GM19328 (cell line): ENCODE results near the gene DDX11.
"Not testable (repeated sequence)": the region's sequence is repeated elsewhere in the genome, so short reads cannot be mapped to it uniquely, and the experiment has no call there.

Experiments used
- ATAC-seq: cut with Tn5 transposase; IDR thresholded peaks from one replicate; pipeline ENCODE4 v1.9.1; 2021; ENCODE audit warnings: mild to moderate bottlenecking, moderate library complexity; ENCODE audit not compliant: unreplicated experiment

DDX11 gene

DNA sequence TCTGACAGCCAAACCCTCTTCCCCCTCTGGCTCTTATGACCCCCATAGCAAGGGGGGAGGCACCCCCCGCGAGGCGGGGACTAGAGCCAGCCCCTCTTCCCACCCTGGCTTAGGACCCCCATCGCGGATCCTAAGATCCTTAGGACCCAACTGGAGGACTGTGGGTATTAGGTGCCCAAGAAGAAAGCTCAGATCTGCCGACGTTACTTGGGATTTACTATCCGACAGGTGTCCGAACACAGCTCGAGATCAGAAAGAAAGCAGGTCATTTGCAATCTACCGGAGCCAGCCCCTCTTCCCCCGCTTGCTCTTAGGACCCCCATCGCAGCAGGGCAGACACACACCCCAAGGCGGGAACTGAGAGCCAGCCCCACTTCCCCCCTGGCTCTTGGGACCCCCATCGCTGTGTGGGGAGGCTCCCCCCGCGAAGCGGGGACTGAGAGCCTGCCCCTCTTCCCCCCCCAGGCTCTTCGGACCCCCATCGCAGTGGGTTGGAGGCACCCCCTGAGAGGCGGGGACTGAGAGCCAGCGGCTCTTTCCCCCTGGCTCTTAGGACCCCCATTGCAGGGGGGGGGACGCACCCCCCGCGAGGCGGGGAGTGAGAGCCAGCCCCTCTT lies 46.8 kb downstream of the DDX11 start:
- ATAC-seq, result no peak

DNA sequence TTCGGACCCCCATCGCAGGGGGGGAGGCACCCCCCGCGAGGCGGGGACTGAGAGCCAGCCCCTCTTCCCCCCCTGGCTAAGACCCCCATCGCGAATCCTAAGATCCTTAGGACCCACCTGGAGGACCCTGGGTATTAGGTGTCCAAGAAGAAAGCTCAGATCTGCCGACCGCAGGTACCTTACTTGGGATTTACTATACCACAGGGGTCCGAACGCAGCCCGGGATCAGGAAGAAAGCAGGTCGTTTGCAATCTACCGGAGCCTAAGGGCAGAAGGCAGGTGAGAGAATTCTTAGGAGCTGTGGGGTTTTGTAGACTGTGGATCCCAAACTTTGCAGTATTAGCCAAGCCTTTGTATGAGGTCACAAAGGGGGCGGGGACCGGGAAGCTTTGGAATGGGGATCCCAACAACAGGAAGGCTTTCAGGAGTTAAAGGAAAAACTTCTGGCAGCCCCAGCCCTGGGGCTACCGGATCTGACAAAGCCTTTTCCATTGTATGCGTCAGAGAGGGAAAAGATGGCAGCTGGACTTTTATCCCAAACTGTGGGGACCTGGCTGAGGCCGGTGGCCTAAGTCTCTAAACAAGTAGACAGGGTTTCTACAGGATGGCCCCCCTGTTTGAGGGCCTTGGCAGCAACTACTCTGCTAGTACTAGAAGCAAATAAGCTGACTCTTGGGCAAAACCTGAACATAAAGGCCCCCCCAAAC lies 47.5 kb downstream of the DDX11 start:
- ATAC-seq, result not testable (repeated sequence)

DNA sequence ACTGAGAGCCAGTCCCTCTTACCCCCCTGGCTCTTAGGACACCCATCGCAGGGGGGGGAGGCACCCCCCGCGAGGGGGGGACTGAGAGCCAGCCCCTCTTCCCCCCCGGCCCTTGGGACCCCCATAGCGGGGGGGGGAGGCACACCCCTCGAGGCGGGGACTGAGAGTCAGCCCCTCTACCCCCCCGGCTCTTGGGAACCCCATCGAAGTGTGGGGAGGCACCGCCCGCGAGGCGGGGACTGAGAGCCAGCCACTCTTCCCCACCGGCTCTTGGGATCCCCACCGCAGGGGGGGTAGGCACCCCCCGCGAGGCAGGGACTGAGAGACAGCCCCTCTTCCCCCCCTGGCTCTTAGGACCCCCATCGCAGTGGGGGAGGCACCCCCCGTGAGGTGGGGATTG lies 48.8 kb downstream of the DDX11 start:
- ATAC-seq, result no peak

DNA sequence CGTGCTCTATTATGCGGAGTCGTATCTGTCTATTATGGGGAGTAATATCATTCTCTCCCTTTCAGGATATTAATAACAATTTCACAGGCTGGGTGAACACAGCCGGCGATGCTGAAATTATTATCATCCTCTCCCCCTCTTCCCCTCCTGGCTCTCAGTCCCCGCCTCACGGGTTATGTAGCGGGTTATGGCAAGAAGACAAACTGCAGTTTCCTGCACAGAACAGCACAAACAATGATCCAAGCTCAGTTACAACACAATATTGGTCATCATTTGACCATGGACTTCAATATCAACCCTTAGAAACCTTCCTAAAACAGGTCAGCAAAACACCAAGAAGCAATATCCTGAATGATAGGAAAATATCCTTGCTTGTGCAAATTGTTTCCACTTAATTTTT lies 50.5 kb downstream of the DDX11 start:
- not testable (repeated sequence) for ATAC-seq

DNA sequence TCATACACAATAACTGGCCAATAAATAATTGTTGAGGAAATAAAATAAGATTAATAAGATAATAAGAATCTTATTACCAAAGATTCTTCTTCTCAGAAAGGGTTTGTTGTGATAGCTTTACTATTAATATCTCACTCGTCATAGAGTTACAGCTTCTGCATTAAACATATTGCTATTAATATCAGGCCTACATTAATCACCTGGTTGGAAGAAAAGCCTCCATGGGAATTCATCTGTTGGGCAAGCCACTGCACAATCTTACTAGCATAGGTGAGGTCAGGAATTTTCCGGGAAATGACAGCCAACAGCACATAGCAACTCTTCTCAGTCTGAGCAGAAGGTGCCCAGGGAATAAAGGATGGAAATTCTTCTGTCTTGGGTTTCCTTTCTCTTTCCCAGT lies 51.5 kb downstream of the DDX11 start:
- not testable (repeated sequence) for ATAC-seq

DNA sequence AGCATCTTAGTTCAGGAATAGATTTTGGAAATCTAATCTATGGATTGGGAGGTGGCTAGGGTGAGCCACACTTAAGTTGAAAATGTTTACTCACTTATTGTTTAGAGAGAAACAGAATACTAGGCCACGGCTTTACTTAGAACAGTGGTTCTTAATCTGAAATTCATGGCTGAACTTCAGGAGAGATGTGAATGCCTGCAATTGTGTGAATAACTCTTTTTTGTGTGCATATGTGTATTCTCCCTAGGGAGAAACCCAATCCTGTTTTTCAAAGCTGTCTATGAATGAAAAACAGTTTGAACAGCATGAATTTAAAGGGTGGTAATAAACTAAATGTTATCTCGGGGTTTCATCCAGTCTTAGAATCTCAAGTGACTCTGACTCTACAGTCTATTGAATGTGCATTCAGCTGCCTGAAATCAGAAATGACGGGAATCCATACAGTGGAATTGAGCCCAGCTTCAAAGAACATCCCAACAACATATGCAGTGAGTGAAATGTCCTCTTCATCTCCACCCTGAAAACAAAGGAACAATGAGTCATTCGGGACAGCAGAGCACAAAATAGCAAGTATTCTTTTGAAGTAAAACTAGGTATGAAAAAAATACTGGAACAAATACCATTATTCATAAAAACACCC lies 53.7 kb downstream of the DDX11 start:
- not testable (repeated sequence) for ATAC-seq

DNA sequence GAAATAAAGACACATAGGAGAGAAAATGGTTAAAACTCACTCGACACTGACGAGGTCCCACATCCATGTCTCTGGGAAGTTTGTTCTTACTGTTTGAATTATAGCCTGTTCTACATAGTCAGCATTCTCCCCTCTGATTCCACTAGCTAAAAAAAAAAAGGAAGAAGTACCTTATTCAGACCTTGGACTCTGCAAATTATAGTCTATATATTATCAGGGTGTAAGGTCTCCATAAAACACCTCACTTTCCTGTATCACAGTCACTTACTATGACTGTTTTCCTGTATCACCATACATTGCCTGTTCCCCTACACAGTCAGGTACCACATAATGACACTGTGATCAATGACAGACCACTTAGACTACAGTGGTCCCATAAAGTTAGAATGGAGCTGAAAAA lies 62.9 kb downstream of the DDX11 start:
- ATAC-seq, result not testable (repeated sequence)

DNA sequence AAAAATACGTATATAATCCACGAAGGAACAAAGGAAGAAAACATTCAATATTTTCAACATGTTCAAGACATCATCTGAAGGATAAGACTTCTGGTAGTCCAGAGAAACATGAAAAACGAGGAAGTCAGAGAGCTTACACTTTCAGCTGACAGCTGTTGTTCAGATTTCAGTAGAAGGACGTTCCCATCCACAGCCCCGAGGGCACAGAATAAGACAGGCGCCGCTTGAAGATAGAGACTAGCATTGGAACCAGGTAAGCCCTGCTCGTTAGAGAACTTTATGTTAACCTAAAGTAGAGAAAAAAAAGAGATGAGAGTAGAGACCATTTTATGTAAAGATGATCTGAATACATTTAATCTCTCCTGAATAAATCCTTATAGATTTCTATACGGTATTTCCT lies 71.1 kb downstream of the DDX11 start:
- ATAC-seq, result not testable (repeated sequence)

DNA sequence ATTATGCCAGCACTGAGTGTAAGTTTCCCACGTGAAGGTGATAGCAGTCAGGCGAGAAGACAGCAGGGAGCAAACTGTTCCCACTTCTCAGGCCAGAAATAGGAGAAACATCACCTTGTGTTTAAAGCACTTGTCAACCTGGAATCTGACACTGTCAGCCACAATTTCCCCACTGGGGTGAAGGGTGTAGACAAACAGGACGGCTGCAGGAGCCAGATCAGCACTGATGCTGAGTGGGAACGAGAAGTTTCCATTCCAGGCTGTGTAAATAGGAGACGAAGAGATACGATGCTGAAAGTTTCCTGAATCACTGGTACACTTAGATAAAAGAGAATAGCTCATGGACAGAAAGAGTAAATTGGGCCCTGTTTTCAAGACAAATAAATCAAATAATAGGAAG lies 71.6 kb downstream of the DDX11 start:
- ATAC-seq, result not testable (repeated sequence)

DNA sequence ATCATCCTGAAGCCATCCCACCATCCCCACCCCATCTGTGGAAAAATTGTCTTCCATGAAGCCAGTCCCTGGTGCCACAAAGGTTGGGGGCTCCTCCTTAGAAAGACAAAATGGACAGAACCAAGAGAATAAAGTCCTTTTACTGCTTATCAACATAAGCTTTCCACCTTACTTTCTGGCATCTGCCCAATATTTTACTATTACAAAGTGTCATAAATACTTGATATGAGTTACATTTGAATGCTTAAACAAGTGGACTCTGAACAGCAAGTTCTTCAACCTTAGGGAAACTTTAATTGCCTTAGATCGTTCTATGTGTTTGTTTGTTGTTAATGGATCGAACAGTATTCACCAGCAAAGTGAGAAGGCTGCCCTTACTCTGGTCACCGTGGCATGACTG lies 73.8 kb downstream of the DDX11 start:
- ATAC-seq, result not testable (repeated sequence)

DNA sequence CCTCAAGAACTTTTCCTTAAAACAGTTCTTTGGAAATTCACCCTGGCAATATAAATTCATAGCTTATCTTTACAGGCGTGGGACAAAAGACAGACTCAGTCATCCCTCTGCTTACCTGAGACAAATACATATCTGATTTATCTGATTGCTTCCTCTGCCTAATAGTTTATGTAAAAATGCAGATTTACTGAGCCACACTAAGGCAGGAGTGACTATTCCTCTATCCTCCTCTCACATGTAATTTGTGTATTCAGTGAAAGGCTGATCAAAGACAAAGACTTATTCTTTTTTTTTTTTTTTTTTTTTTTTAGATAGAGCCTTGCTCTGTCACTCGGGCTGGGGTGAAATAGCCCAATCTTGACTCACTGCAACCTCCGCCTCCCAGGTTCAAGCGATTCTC lies 77.1 kb downstream of the DDX11 start:
- ATAC-seq, result not testable (repeated sequence)
